HPDE6-E6E7 (cell line): ENCODE data around the gene KCNQ2.
A peak's percentile ranks its signal among the peaks of the same experiment; 100 is the strongest.

Experiments
- DNase-seq: peaks from one replicate; pipeline ENCODE4 v3.0.0; 2011; ENCODE audit warnings: missing footprints; ENCODE audit errors: extremely low spot score

Gene KCNQ2

DNA sequence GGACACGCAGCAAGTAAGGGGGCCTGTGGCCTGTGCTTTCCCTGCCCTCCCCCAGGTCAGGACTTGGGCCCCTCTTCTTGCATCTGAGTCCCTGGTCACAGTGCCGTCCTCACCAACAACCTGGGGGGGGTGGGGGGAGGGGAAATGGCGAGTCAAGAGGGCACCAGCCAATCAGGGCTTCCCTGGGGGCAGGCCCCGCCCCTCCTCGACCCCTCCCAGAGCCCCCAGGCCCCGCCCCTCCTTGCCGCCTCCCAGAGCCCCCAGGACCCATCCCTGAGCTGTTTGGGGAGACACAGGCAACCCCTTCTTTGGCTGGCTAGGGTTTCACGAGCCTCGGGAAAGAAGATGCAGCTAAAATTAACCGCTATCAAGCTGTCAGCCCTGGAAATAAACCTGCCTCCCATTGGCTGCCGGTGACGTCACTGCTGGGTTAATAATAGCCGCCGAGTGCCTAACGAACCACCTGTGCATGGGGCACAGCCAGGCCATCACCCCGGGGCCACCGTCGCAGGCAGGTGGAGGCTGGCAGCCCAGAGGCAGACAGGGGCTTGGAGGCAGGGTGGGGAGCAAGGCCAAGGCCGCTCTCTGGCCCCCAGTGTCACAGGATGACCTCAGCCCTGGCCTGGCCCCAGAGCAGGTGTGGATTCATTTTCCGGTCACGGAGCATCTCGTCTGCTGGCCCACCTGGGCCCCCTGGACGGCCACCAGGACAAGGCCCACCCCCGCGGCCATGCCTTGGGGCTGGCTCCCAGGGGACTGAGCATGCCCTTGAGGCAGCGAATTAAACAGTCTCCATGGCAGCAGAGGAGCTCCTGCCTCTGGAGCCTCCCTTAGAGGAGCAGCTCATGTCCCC is 29.6 kb upstream of the KCNQ2 start:
- peak; percentile 62 for DNase-seq

DNA sequence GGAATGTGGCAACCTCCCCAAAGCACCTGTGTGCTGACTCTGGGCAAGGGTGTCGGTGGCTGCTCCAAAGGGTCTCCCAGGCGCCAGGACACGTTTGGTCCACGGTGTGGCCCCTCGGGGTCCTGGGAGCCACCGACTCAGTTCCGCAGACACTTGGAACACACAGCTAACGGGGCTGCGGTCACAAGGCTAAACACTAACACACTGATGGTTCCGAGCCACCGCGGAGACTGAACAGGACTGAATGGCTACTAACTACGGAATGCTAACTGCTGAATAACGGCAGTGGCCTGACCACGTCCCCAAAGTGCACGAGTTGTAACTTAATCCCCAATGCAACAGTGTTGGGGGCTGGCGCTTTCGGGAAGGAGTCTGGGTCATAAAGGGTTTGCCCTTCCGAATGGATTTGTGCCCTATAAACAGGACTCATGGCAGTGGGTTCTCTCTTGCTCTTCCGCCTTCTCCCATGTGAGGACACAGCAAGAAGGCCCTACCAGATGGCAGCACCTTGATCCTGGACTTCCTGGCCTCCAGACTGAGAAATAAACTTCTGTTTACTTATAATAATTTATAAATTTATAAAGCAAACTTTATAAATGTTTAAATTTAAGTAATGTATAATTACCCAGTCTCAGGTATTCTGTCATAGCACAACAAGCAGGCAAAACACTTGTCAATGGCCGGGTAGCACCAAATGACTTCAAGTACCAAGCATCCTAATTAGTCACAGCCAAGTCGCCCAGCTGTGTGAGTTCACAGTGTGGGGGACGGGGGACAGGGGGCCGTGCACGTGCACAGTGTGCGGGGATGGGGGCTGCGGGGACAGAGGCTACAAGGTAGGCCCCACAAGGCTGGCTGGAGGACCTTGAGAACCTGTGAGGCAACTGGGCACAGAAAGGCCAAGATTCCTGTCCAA is 28.7 kb upstream of the KCNQ2 start:
- DNase-seq: no peak

DNA sequence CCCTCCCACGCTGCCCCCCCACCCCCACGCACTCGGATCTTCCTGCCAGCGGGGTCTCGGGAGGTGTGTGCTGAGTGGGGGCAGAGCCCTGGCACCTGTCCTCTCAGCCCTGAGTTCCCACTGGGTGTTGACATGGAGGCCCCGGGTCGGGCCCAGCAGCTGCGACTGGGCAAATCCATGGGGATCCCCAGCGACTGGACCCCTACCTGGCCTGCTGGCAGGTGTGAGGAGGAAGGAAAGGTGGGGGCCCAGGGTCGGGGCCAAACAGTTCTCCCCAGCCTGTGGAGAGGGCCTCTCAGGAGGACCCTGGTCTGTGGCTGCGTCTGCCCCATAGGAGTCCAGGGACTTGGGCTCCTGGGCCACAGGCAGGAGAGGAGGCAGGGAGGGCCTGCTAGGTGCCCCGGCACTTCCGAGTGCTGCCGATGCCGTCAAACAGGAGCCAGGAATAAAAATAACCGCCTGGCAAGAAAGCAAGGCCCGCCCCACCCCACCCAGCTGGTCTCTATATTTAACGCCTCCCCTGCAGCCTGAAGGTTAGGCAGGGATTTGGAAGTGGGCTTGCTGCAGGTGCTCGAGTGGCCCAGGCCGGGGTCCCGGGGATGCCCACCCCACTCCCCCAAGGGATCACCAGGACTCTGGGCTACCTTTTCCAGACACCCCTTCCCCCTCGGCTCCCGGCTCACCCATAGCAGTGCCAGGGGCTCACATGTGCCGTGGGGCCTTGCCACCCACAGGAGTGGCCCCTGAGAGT is 27.9 kb upstream of the KCNQ2 start:
- no peak for DNase-seq

DNA sequence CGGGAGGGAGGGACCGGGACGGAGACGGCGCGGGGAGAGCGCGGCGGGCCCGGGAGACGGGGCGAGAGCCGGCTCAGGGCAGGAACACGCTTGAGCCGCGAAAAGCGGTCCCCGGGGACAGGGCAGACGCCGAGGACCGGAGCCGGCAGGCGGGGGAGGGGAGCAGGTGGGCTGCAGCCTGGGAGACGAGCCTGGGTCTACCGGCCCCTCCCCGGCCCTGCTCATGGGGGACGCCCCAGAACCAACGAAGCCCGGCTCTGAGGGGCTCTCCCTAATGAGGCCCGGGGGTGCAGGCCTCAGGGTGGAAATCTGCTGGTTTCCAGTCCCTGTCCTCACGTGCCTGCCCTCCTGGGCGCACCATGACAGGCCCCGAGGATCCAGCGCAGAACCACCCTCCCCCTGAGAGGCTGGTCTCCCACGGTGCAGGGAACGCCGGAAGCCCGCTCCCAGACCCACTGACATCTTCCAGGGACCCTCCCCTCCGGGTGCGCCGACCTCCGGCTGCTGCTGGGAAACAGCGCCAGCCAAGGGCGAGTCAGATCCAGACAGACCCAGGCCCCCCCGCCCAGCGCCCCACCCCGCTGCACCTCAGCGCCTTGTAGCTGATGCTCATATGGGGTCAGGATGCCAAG is 27.0 kb upstream of the KCNQ2 start:
- DNase-seq: no peak

DNA sequence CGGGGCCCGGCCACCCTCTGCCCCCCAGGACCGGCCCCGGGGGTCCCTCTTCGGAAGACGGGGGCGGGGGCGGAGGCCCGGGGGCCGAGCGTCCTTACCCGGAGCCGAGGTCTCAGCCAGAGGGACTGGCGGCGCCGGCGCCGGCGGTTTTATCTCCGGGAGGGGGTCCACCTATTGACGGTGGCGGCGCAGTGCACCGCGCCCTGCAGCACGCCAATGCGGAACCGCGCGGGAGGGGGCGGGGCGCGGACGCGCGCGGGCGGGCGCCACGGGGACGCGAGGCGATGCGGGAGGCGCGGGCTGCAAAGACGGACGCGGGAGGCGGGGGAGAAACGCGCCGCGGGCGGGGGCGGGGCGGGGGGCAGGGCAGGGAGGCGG is 26.5 kb upstream of the KCNQ2 start, which contains the start of gene EEF1A2:
EEF1A2 (minus strand) TSS at position 124 of the 378 bp plus-strand sequence. CDS start 1,320 bp downstream, outside the sequence.
- DNase-seq: no peak

DNA sequence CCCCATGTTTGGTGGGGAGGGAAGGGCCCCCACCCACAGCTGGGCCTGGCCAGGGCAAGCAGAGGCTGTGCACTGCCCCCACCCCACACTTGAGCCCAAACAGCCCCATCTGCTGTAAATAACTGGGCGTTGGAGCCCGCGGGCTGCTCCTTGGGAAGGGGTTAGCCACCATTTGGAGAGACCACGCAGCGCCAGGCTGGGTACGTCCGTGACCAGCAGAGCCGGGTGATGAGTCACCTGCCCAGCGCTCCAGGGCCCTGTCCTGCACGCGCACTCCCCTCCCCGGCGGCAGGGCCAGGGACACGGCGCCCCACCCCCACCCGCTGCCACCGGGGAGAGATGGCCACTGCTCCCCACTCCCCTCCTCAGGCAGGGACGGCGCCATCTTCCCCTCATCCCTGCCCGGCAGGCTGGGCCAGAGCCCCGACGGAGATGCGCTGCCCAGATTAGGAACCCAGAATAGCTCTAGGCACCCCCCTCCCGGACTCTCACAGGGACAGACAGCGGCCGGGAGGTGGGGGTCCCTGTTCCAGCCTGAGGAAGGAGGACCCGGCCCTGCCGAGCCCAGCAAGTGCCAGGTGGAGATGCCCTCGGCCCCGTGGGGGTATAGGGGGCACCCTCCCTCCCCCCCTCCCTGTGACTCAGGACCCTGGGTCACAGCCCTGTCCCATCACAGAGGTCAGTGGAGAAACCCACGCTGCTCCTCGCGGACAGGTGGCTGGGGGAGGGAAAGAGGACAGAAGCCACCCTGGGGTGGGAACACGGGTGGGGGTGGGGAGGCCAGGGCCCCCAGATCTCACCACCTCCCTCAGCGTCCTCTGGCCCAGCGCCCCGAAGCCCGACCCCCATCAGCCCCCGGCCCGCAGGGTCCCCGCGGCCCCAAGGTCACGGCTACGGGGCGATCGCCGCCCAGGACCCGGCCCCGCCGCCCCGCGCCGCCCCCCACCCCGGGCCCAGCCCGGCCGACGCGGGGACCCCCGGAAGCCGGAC is 25.8 kb upstream of the KCNQ2 start:
- DNase-seq: peak; percentile 71

DNA sequence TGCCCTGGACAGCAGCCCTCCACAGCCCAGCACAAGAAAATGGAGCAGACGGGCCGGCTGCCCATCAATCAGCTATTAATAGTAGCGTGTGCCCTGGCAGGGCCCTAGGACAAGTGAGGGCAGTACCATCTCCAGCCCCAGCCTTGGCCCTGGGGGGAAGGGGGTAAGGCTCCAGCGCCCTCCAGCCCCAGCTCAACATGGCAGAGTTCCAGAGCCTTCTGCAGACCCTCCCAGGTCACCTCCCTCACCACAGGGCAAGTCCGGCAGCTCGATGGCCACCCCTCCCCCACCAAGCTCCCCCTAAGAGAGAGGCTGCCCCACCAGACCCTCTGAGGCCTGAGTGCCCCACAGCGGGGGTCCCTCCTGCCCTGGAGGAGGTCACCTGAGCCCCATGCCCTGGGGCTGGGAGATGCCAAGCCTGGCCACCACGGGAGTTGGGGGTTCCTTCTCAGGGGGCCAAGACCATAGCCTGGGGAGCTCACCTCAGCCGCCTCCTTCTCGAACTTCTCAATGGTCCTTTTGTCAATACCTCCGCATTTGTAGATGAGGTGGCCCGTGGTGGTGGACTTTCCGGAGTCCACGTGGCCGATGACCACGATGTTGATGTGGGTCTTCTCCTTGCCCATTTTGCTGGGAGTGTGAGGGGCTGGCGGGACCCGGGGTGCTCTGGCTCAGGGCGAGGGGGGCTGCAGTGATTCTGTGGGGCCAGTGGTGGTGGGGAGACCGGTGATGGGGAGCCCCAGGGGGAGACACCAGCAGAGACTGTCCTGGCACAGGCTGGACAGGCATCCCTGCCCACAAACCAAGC is 24.9 kb upstream of the KCNQ2 start:
- DNase-seq: no peak

DNA sequence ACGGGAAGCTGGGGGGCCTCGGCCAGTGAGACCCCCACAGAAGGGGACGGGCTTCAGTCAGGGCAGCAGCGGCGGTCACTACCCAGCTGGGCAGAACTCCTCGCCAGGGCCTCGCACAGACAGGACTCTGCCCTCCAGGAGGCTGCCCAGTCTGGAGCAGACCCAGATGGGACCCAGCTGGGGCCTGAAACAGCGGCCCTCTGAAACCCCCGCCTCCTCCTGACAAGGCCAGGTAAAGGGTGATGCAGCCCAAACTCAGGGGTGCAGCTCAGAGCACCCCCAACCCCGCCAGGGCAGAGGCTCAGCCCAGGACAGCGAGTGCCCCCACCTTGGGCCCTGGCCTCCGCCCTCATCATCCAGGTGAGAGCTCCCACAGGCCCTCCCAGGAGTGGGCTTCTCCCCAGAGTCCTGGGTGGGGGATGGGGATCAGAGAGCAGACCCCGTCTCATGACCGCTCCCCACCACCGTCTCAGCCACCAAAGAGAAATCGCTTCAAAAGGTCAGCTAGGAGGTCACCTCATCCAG is 24.2 kb upstream of the KCNQ2 start:
- DNase-seq: no peak

DNA sequence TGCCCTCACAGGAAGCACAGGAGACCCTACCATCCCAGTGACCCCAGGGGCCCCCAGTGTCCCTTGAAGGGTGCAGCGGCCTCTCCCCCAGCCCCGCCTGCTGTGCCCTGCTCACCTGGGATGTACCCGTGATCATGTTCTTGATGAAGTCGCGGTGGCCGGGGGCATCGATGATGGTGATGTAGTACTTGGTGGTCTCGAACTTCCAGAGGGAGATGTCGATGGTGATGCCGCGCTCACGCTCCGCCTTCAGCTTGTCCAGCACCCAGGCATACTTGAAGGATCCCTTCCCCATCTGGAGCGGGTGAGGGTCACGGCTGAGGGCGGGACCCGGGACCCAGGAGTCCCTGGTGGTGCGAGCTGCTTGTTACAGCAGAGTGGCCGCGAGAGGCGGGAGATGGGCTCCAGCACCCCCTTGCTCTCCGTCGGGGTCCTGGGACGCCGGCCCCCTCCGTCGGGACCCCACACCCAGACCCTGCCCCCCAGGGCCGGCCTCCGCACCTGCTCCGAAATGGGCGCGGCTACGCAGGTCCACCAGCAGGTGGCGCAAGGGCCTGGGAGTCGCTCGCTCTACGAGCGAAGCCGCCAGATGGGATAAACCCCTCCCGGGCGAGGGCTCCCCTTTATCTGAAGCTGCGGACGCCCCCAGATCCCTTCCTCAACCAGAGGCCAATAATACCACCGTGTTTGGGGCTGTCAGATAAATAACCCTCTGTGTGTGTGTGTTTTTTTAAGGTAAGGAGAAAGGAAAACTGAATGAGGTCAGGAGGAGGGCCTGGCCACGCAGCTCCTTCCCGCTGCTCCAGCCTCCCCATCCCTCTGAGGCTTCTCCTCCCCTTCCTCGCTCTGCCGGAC is 23.5 kb upstream of the KCNQ2 start:
- DNase-seq: peak; percentile 83

DNA sequence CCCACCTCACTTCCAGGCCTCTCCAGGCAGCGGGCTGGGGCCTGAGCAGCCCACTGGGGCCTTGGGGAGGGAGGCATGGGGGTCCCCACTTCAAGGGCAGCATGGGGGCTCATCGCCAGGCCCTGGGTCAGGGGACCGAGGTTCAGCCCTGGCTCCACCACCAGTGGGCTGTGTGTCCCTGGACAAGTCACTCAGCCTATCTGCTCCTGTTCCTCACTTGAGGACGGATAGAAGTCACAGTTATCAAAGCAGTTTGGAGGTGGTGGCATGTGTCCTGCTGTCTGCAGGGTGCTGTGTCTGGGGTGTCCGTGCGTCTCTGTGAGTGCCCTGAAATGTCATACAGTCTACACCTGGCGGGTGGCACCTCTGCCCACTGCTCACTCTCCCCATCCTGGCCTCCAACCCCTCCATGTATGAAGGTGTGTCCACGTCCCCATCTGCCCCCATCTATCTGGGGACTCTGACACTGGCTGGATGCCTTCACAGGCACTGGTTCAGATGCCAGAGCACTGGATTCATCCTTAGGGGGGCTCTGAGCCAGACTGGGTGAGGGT is 22.8 kb upstream of the KCNQ2 start:
- no peak for DNase-seq

DNA sequence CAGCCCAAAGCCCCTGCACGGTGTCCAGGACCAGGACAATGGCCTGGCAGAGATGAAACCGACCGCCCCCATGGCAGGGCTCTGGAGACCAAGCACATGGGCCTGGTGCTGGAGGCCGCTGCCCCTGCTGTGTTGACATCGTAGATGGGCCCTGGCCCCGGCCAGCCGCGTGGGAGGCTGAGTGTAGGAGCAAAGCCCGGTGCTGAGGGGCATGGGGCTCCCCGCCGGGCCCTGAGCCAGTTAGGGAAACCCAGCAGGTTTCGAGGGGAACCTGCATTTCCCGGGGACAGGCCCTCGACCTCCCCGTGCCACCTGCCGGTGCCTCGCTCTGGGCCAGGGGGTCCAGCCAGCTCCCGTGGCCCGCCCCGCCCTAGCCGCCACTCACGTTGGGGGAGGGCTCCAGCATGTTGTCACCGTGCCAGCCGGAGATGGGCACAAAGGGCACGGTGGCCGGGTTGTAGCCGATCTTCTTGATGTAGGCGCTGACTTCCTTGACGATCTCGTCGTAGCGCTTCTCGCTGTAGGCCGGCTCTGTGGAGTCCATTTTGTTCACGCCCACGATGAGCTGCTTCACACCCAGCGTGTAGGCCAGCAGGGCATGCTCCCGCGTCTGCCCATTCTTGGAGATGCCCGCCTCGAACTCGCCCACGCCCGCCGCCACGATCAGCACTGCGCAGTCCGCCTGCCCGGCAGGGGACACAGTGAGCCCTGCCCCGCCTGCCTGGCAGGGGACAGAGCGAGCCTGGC is 22.1 kb upstream of the KCNQ2 start:
- no peak for DNase-seq

DNA sequence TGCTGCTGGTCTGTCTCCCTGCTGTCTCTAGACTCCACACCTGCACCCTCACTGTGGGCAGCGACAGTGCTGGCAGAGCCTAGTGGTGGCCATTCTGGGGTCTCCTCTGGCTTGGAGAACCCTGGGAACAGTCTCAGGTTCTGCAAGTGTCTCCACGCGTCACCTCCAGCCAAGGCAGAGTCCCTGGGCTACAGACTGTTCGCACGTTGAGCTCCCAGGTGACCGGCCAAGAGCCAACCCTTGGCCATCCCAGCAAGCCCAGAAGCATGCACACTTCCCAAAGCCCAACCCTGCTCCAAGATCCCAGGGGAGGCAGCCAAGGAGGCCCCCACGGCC is 21.6 kb upstream of the KCNQ2 start:
- no peak for DNase-seq

DNA sequence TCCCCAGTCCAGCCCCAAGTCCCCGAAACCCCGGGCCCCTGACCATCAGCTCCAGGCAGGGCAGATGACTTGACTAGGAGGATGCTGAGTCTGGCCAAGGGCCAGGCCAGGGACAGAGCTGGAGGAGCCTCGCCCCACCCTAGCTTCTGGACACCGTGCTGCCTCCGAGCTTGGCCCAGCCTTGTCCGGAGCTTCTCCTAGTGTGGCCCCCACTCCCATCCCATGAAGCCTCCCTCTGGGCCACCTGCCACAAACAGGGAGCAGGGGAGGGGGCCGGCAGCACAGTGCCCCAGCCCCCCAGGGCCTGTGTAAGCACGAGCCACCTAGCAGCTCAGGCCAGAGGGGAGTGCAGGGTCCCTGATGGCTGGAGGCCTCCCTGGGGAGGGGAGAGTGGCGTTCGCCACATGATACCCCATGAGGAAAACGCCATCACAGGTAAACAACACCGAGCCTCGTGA is 21.1 kb upstream of the KCNQ2 start:
- no peak for DNase-seq

DNA sequence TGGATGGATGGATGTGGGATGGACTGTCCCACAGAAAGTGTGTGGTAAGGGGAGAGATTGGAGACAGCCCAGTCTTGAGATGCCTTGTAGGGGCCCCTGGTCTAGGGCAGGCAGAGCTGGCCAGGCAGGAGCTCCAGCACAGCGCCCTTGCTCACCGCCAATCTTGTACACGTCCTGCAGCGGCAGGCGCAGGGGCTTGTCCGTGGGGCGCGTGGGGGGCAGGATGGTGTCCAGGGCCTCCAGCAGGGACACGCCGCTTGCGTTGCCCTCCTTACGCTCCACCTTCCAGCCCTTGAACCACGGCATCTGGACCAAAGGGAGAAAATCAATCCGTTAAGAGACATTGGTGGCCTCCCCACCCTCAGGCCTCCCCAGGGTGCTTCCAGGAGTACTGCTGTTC is 20.5 kb upstream of the KCNQ2 start:
- no peak for DNase-seq

DNA sequence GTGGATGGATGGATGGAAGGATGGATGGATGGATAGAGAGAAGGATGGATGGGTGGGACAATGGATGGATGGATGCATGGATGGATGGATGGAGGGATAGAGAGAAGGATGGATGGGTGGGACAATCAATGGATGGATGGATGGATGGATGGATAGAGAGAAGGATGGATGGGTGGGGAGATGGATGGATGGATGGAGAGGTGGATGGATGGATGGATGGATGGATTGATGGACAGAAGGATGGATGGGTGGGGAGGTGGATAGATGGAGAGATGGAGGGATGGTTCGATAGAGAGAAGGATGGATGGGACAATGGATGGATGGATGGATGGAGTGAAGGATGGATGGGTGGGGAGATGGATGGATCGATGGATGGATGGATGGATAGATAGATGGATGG is 20.1 kb upstream of the KCNQ2 start:
- DNase-seq: no peak

DNA sequence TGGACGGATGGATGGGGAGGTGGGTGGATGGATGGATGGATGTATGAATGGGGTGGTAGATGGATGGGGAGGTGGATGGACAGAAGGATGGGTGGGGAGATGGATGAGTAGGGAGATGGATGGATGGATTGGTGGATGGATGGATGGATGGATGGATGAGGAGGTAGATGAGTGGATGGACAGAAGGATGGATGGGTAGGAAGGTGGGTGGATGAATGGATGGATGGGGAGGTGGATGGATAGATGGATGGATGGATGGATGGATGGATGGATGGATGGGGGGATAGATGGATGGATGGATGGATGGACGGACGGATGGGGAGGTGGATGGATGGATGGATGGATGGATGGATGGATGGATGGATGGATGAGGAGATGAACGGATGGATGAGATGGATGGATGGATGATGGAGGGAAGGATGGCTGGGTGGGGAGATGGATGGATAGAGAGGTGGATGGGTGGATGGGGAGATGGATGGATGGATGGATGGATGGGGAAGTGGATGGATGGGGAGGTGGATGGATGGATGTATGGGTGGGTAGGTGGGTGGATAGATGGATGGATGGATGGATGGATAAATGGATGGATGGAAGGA is 19.3 kb upstream of the KCNQ2 start:
- DNase-seq: no peak

DNA sequence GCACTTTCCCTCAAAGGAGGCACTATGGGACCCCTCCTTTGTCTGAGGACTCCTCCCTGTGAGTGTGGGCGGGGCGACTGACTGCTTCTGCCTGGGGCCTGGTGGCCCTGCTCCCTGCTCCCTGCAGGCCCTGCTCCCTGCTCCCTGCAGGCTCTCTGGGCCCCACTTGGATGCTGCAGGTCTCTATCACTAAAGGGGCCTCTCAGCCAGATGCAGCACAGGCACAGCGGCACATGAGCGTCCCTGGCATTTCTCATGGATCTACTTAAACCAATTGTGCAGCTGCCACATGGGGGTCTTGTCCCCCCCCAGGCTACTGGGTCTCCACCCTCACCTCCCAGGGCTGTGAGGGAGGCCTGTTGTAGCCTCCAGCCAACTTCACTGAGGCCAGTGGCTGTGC is 18.6 kb upstream of the KCNQ2 start:
- DNase-seq: no peak
